ENCODE data around the gene CD74. TPM values are rescaled to one million over a fixed set of nuclear protein-coding genes. Genes with fewer than 3 reads are reported as not detected.

CD74 gene
- total and polyA plus RNA-seq, 2 of the 13 experiments (the other 11 are each of a cell fraction or from before 2014, with no cell fraction given) = 34.1 to 84.4 TPM

DNA sequence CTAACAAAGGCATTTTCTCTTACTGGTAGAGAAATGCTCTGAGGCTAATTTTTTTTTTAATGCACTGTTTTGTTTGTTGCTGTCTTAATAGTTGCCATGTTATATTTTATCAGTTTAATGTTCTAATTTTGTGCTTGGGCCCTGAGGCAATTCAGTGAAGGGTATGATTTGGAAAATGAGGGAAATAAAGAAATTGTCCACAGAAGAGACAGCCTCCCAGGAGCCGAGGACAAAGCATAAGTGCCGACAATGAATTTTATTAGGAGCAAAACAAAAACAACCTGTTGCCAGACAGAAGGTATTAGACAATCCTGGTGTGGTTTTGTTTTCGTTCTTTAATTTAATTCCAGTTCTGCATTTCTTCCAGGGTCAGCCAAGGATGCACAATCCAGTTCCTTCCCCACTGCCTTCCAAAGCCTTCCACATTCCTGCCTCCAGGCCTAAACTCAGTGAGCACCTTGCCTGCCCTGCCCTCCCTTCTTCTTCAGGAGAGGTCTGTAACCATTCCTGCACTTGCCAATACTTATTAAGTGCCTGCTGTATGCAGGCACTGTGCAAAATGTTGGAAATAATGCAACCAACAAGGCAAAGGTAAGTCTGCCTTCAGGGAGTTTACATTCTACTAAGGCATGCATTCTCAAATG lies 59.6 kb downstream of the CD74 start:
- no peak for DNase-seq (ENCODE audit: low spot score)
- ATAC-seq = no peak
- Histone ChIP-seq H3K4me2 (ENCODE audit: low read depth, low read length) (no peak overlapping the region), H3K36me3 (replicated peaks in 1 of 2; ENCODE audit: control insufficient read depth in 1 of 2, insufficient read depth in 2 of 2, low read length in 2 of 2) (no peaks in the 10 kb centered on the region), H3K4me1 (ENCODE audit: insufficient read depth, low read length) (peaks cover 61% of the 10 kb centered on the region), H2AFZ (ENCODE audit: low read length) (no peak overlapping the region), H3K79me2 (ENCODE audit: insufficient read depth, low read length) (peaks cover 4% of the 10 kb centered on the region), H3K9me3 (ENCODE audit: low read length) (no peaks in the 10 kb centered on the region), H3K4me3 (replicated peaks in 1 of 3; ENCODE audit: insufficient read depth in 1 of 3, low read depth in 2 of 3, low read length in 3 of 3) (no peak overlapping the region), H3K27ac (ENCODE audit: extremely low read length, insufficient read depth, low read length) (no peak overlapping the region), H3K9ac (ENCODE audit: insufficient read depth, low read depth, low read length) (no peak overlapping the region), H4K20me1 (ENCODE audit: insufficient read depth, low read length) (no peaks in the 10 kb centered on the region), H3K27me3 (ENCODE audit: control insufficient read depth in 1 of 2, insufficient read depth in 2 of 2, low read length in 2 of 2) (no peaks in the 10 kb centered on the region; a peak in 1 of 5 replicates)
- no TSS peak for BruUV-seq (replicated peaks)
- ChIA-PET CTCF (ENCODE audit: low intra/inter-chr PET ratio, low total read pairs) (no interaction called here), POLR2A (no interaction called here)
- TF ChIP-seq MAFK (conservative IDR thresholded peaks at IDR 0.05 in 1 of 2, IDR thresholded peaks at IDR 0.05 in 1 of 2; ENCODE audit: low read length in 2 of 2) = peak in 1 of 2 experiments; percentile 59; a peak in 3 of 4 replicates
- no peak for TF ChIP-seq SPEN (CRISPR knock-in tag; IDR thresholded peaks at IDR 0.05; ENCODE audit: low read depth)
- TF ChIP-seq ZBTB38 (CRISPR knock-in tag; IDR thresholded peaks at IDR 0.05) = no peak
- peak; percentile 36; the same call in 1 of the 2 replicates for TF ChIP-seq MAFF (IDR thresholded peaks at IDR 0.05; ENCODE audit: low read depth, low read length)
- intact Hi-C loops (cut with micrococcal nuclease; ENCODE audit: unreplicated experiment) = loop anchor here (5.0 to 10.0 kb wide), 3 partner anchors 191 to 698 kb away; no protein-coding TSS in a partner anchor
- FAIRE-seq = no peak
- WGBS (ENCODE audit: low lambda C conversion rate) = 77% methylated on average over 3 of the region's 3 CpGs
- in situ Hi-C loops (cut with HindIII; ENCODE audit: extremely low pct_ligation_motif_present, low pct_unique_long_range_greater_than_20kb) = no loop called here

DNA sequence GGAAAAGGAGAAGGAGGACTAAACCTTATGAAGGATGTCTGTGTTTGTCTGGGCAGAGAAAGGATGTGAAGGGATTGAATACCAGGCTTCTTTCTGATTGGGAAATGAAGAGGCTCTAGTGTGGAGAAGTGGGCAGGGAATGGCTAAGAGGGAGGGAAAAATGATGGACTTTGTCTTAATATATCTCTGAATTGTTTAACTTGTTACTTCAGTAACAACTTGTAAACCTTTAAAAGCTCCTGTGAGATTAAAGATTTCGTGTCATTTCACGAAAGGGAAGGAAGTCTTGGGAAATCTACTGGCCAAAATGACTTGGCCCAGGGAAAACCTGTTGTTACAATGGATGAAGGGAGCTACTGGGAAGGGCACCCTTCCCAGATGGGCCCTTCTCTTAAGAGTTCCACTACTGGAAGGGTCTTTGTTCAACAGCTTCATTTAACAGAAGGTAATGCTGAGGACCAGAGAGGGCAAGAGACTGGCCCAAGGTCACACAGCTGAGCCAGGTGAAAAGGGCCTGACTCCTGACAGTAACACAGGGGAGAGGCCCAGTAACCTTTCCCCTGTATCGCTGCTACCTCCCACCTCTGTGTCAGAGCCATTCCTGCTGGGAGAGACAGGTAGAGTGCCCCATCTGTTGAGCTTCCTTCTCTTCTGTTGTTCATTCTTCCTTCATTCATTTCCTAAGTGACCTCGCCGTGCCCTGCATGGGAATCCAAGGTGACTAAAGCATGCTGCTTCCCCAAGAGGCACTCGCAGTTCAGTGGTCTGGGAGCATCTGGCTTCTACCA lies 60.3 kb downstream of the CD74 start:
- H3K27me3 ChIP-seq (ENCODE audit: control insufficient read depth in 1 of 2, insufficient read depth in 2 of 2, low read length in 2 of 2) = no peaks in the 10 kb centered on the region; a peak in 1 of 5 replicates
- ChIA-PET CTCF (ENCODE audit: low intra/inter-chr PET ratio, low total read pairs) (no interaction called here), POLR2A (no interaction called here)
- intact Hi-C loops (cut with micrococcal nuclease; ENCODE audit: unreplicated experiment) (loop anchor here (5.0 to 10.0 kb wide), 3 partner anchors 190 to 698 kb away; no protein-coding TSS in a partner anchor), in situ Hi-C loops (cut with HindIII; ENCODE audit: extremely low pct_ligation_motif_present, low pct_unique_long_range_greater_than_20kb) (no loop called here)
- no peak overlapping the region for H3K4me2 ChIP-seq (ENCODE audit: low read depth, low read length)
- H3K4me1 ChIP-seq (ENCODE audit: insufficient read depth, low read length) = peaks cover 65% of the 10 kb centered on the region
- ATAC-seq = no peak
- no TSS peak for BruUV-seq (replicated peaks)
- no peaks in the 10 kb centered on the region for H3K79me2 ChIP-seq (ENCODE audit: insufficient read depth, low read length)
- no peaks in the 10 kb centered on the region for H3K36me3 ChIP-seq (replicated peaks in 1 of 2; ENCODE audit: control insufficient read depth in 1 of 2, insufficient read depth in 2 of 2, low read length in 2 of 2)
- H3K9me3 ChIP-seq (ENCODE audit: low read length) = no peaks in the 10 kb centered on the region
- H4K20me1 ChIP-seq (ENCODE audit: insufficient read depth, low read length) = no peaks in the 10 kb centered on the region
- 29% methylated on average over 6 of the region's 6 CpGs for WGBS (ENCODE audit: low lambda C conversion rate)
- H3K4me3 ChIP-seq (replicated peaks in 1 of 3; ENCODE audit: insufficient read depth in 1 of 3, low read depth in 2 of 3, low read length in 3 of 3) = no peak overlapping the region
- DNase-seq (ENCODE audit: low spot score) = no peak
- no peak overlapping the region for H2AFZ ChIP-seq (ENCODE audit: low read length)
- FAIRE-seq = no peak
- no peak overlapping the region for H3K9ac ChIP-seq (ENCODE audit: insufficient read depth, low read depth, low read length)
- no peak overlapping the region for H3K27ac ChIP-seq (ENCODE audit: extremely low read length, insufficient read depth, low read length)
- TF ChIP-seq, protein P1, sequence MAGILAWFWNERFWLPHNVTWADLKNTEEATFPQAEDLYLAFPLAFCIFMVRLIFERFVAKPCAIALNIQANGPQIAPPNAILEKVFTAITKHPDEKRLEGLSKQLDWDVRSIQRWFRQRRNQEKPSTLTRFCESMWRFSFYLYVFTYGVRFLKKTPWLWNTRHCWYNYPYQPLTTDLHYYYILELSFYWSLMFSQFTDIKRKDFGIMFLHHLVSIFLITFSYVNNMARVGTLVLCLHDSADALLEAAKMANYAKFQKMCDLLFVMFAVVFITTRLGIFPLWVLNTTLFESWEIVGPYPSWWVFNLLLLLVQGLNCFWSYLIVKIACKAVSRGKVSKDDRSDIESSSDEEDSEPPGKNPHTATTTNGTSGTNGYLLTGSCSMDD (CRISPR knock-in tag; IDR thresholded peaks at IDR 0.05) = no peak
- peak; percentile 71 for TF ChIP-seq ZMYM3 (CRISPR knock-in tag; IDR thresholded peaks at IDR 0.05)
- no peak for TF ChIP-seq ZBTB1 (CRISPR knock-in tag; IDR thresholded peaks at IDR 0.05; ENCODE audit: borderline replicate concordance)
- TF ChIP-seq IRF1 (CRISPR knock-in tag; IDR thresholded peaks at IDR 0.05; ENCODE audit: low read depth) = no peak
- no peak for TF ChIP-seq ZNF235 (CRISPR knock-in tag; IDR thresholded peaks at IDR 0.05; ENCODE audit: borderline replicate concordance)
- no peak for TF ChIP-seq ZNF567 (CRISPR knock-in tag; IDR thresholded peaks at IDR 0.05; ENCODE audit: borderline replicate concordance)
- no peak for TF ChIP-seq TBX2 (CRISPR knock-in tag; IDR thresholded peaks at IDR 0.05; ENCODE audit: borderline replicate concordance)
- no peak for TF ChIP-seq IKZF1 (IDR thresholded peaks at IDR 0.05)
- no peak for TF ChIP-seq SP140L (CRISPR knock-in tag; IDR thresholded peaks at IDR 0.05; ENCODE audit: borderline replicate concordance)
- no peak for TF ChIP-seq MXD4 (CRISPR knock-in tag; IDR thresholded peaks at IDR 0.05)
- TF ChIP-seq JARID2 (CRISPR knock-in tag; IDR thresholded peaks at IDR 0.05; ENCODE audit: insufficient replicate concordance) = no peak
- TF ChIP-seq KLF9 (CRISPR knock-in tag; IDR thresholded peaks at IDR 0.05; ENCODE audit: low read depth) = no peak
- peak; percentile 98 for TF ChIP-seq ZNF768 (CRISPR knock-in tag; IDR thresholded peaks at IDR 0.05)

All from HepG2 (cell line).